ENCODE results near the gene FAM98C. TPM values are rescaled to one million over a fixed set of nuclear protein-coding genes. Genes with fewer than 3 reads are reported as not detected.

FAM98C gene
- total and polyA plus RNA-seq, 4 donors: 4.2 to 8.5 (median 6.2) TPM

DNA sequence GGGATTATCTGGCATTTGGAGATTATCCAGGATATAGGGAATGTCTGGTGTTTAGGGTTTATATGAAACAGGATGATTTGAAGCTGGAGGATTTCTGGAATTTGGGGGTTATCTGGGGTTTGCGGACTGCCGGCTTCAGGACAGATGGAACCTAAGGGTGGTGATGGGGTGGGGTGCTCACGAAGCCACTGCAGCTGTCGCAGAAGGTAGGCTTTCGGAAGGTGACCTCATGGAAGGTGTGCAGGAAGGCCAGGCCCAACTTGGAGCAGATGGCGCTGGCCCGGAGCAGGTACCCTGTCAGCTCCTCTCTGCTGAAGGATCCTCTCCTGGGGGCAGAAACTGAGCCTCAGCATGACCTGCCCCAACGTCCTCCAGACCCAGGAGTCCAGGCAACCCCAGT lies 9.6 kb downstream of the FAM98C start:
- Histone ChIP-seq H3K27ac (ENCODE audit: low read depth in 1 of 2, low read length in 2 of 2) (no peak overlapping the region), H3K36me3 (ENCODE audit: control insufficient read depth in 4 of 4, insufficient read depth in 3 of 4, low read depth in 1 of 4, low read length in 3 of 4) (no peaks in the 10 kb centered on the region), H3K4me1 (ENCODE audit: control insufficient read depth in 4 of 4, insufficient read depth in 4 of 4, low read length in 3 of 4) (no peaks in the 10 kb centered on the region), H3K9me3 (ENCODE audit: control insufficient read depth in 4 of 4, low read length in 3 of 4) (no peaks in the 10 kb centered on the region), H3K4me3 (ENCODE audit: low read depth in 1 of 3, low read length in 3 of 3) (no peak overlapping the region), H3K27me3 (ENCODE audit: control insufficient read depth in 4 of 4, insufficient read depth in 4 of 4, low read length in 3 of 4) (no peaks in the 10 kb centered on the region), H3K9ac (ENCODE audit: low read depth in 1 of 2, low read length in 2 of 2) (no peak overlapping the region)
- TF ChIP-seq FOXA2 (IDR thresholded peaks at IDR 0.05) (no peak), TAF1 (conservative IDR thresholded peaks at IDR 0.05) (no peak)
- TF ChIP-seq, protein P1, sequence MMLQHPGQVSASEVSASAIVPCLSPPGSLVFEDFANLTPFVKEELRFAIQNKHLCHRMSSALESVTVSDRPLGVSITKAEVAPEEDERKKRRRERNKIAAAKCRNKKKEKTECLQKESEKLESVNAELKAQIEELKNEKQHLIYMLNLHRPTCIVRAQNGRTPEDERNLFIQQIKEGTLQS (IDR thresholded peaks at IDR 0.05): no peak
- DNase-seq (ENCODE audit: low spot score): no peak
- WGBS: 94% methylated on average over 8 of the region's 8 CpGs

DNA sequence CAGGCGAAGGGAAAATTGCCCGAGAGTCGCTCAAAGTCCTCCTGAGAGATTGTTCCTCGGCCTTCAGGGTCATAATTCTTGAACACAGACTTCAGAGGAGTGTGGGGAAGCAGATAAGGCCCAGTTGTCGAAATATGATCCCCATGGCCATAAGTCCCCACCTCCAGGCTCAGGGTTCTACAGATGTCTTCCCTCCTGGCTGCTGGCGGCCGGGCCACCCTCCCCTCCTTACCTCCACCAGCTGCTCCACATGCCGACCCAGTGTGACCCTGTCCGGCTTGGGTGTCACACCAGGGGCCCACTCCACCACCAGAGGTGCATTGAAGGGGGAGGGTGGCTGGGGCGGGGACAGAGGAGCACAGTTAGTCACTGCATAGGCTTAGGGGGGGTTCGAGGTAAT lies 10.1 kb downstream of the FAM98C start:
- Histone ChIP-seq H3K27me3 (ENCODE audit: control insufficient read depth in 4 of 4, insufficient read depth in 4 of 4, low read length in 3 of 4) (no peaks in the 10 kb centered on the region), H3K4me3 (ENCODE audit: low read depth in 1 of 3, low read length in 3 of 3) (no peak overlapping the region), H3K27ac (ENCODE audit: low read depth in 1 of 2, low read length in 2 of 2) (no peak overlapping the region), H3K4me1 (ENCODE audit: control insufficient read depth in 4 of 4, insufficient read depth in 4 of 4, low read length in 3 of 4) (peaks cover 0 to under 1% (median 0%) of the 10 kb centered on the region in 4 donors), H3K36me3 (ENCODE audit: control insufficient read depth in 4 of 4, insufficient read depth in 3 of 4, low read depth in 1 of 4, low read length in 3 of 4) (no peaks in the 10 kb centered on the region), H3K9me3 (ENCODE audit: control insufficient read depth in 4 of 4, low read length in 3 of 4) (no peaks in the 10 kb centered on the region), H3K9ac (ENCODE audit: low read depth in 1 of 2, low read length in 2 of 2) (no peak overlapping the region)
- WGBS: 89% methylated on average over 11 of the region's 11 CpGs
- no peak for TF ChIP-seq YY1 (IDR thresholded peaks at IDR 0.05)
- no peak for TF ChIP-seq SP1 (IDR thresholded peaks at IDR 0.05)
- no peak for TF ChIP-seq EGR1 (IDR thresholded peaks at IDR 0.05; ENCODE audit: low read depth in 2 of 2)
- TF ChIP-seq, protein P1 (IDR thresholded peaks at IDR 0.05): no peak
- TF ChIP-seq, protein P2, sequence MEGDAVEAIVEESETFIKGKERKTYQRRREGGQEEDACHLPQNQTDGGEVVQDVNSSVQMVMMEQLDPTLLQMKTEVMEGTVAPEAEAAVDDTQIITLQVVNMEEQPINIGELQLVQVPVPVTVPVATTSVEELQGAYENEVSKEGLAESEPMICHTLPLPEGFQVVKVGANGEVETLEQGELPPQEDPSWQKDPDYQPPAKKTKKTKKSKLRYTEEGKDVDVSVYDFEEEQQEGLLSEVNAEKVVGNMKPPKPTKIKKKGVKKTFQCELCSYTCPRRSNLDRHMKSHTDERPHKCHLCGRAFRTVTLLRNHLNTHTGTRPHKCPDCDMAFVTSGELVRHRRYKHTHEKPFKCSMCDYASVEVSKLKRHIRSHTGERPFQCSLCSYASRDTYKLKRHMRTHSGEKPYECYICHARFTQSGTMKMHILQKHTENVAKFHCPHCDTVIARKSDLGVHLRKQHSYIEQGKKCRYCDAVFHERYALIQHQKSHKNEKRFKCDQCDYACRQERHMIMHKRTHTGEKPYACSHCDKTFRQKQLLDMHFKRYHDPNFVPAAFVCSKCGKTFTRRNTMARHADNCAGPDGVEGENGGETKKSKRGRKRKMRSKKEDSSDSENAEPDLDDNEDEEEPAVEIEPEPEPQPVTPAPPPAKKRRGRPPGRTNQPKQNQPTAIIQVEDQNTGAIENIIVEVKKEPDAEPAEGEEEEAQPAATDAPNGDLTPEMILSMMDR (IDR thresholded peaks at IDR 0.05; ENCODE audit: low read depth, low read length, missing input control): no peak
- TF ChIP-seq, protein P3, sequence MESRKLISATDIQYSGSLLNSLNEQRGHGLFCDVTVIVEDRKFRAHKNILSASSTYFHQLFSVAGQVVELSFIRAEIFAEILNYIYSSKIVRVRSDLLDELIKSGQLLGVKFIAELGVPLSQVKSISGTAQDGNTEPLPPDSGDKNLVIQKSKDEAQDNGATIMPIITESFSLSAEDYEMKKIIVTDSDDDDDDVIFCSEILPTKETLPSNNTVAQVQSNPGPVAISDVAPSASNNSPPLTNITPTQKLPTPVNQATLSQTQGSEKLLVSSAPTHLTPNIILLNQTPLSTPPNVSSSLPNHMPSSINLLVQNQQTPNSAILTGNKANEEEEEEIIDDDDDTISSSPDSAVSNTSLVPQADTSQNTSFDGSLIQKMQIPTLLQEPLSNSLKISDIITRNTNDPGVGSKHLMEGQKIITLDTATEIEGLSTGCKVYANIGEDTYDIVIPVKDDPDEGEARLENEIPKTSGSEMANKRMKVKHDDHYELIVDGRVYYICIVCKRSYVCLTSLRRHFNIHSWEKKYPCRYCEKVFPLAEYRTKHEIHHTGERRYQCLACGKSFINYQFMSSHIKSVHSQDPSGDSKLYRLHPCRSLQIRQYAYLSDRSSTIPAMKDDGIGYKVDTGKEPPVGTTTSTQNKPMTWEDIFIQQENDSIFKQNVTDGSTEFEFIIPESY (IDR thresholded peaks at IDR 0.05): no peak
- no peak for TF ChIP-seq FOXA2 (IDR thresholded peaks at IDR 0.05)
- no peak for DNase-seq (ENCODE audit: low spot score)

DNA sequence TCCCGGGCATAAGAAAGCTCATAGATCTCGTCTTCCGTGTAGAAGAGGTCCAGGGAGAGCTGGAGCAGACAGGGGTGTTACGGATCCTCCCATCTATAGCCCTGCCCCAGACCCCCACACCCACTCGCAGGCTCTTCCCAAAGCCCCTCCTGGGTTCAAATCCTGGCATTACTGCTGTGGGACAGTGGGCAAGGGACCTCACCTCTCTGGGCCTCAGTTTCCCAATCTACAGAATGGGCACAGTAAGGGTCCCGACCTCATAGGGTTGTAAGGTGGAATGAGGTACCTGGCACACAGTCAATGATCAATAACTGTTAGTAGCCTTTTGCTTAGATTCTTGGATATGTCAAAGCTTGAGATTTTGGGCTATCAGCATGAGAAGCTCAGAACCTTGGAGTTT lies 10.5 kb downstream of the FAM98C start:
- Histone ChIP-seq H3K27me3 (ENCODE audit: control insufficient read depth in 4 of 4, insufficient read depth in 4 of 4, low read length in 3 of 4) (no peaks in the 10 kb centered on the region), H3K9ac (ENCODE audit: low read depth in 1 of 2, low read length in 2 of 2) (no peak overlapping the region), H3K4me3 (ENCODE audit: low read depth in 1 of 3, low read length in 3 of 3) (no peak overlapping the region), H3K4me1 (ENCODE audit: control insufficient read depth in 4 of 4, insufficient read depth in 4 of 4, low read length in 3 of 4) (peaks cover 0 to 4% (median 0%) of the 10 kb centered on the region in 4 donors), H3K9me3 (ENCODE audit: control insufficient read depth in 4 of 4, low read length in 3 of 4) (no peaks in the 10 kb centered on the region), H3K36me3 (ENCODE audit: control insufficient read depth in 4 of 4, insufficient read depth in 3 of 4, low read depth in 1 of 4, low read length in 3 of 4) (no peaks in the 10 kb centered on the region), H3K27ac (ENCODE audit: low read depth in 1 of 2, low read length in 2 of 2) (no peak overlapping the region)
- 93% methylated on average over 6 of the region's 6 CpGs for whole genome bisulfite sequencing
- no peak for DNase-seq (ENCODE audit: low spot score)
- TF ChIP-seq, protein P1 (IDR thresholded peaks at IDR 0.05): no peak
- TF ChIP-seq EGR1 (IDR thresholded peaks at IDR 0.05; ENCODE audit: low read depth in 2 of 2): no peak
- TF ChIP-seq FOXA2 (IDR thresholded peaks at IDR 0.05): no peak
- TF ChIP-seq GABPA (IDR thresholded peaks at IDR 0.05 in 1 of 2, conservative IDR thresholded peaks at IDR 0.05 in 1 of 2): no peak
- TF ChIP-seq NR2F2 (IDR thresholded peaks at IDR 0.05): no peak
- no peak for TF ChIP-seq TAF1 (conservative IDR thresholded peaks at IDR 0.05)
- no peak for TF ChIP-seq JUND (IDR thresholded peaks at IDR 0.05)
- no peak for TF ChIP-seq HNF4G (IDR thresholded peaks at IDR 0.05)
- TF ChIP-seq, protein P4, sequence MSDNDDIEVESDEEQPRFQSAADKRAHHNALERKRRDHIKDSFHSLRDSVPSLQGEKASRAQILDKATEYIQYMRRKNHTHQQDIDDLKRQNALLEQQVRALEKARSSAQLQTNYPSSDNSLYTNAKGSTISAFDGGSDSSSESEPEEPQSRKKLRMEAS (IDR thresholded peaks at IDR 0.05): no peak
- TF ChIP-seq, protein P3 (IDR thresholded peaks at IDR 0.05): no peak
- TF ChIP-seq YY1 (IDR thresholded peaks at IDR 0.05): no peak
- TF ChIP-seq, protein P5, sequence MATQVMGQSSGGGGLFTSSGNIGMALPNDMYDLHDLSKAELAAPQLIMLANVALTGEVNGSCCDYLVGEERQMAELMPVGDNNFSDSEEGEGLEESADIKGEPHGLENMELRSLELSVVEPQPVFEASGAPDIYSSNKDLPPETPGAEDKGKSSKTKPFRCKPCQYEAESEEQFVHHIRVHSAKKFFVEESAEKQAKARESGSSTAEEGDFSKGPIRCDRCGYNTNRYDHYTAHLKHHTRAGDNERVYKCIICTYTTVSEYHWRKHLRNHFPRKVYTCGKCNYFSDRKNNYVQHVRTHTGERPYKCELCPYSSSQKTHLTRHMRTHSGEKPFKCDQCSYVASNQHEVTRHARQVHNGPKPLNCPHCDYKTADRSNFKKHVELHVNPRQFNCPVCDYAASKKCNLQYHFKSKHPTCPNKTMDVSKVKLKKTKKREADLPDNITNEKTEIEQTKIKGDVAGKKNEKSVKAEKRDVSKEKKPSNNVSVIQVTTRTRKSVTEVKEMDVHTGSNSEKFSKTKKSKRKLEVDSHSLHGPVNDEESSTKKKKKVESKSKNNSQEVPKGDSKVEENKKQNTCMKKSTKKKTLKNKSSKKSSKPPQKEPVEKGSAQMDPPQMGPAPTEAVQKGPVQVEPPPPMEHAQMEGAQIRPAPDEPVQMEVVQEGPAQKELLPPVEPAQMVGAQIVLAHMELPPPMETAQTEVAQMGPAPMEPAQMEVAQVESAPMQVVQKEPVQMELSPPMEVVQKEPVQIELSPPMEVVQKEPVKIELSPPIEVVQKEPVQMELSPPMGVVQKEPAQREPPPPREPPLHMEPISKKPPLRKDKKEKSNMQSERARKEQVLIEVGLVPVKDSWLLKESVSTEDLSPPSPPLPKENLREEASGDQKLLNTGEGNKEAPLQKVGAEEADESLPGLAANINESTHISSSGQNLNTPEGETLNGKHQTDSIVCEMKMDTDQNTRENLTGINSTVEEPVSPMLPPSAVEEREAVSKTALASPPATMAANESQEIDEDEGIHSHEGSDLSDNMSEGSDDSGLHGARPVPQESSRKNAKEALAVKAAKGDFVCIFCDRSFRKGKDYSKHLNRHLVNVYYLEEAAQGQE (IDR thresholded peaks at IDR 0.05): no peak
- TF ChIP-seq HNF4A (conservative IDR thresholded peaks at IDR 0.05): no peak
- no peak for TF ChIP-seq FOXA1 (IDR thresholded peaks at IDR 0.05)
- no peak for TF ChIP-seq RAD21 (IDR thresholded peaks at IDR 0.05)
